GM19467 (cell line): ENCODE results near the gene MRPL54.

Experiments used
- ATAC-seq: cut with Tn5 transposase; IDR thresholded peaks from one replicate; pipeline ENCODE4 v1.9.1; 2021; ENCODE audit warnings: mild to moderate bottlenecking, moderate library complexity; ENCODE audit not compliant: unreplicated experiment

The MRPL54 gene

DNA sequence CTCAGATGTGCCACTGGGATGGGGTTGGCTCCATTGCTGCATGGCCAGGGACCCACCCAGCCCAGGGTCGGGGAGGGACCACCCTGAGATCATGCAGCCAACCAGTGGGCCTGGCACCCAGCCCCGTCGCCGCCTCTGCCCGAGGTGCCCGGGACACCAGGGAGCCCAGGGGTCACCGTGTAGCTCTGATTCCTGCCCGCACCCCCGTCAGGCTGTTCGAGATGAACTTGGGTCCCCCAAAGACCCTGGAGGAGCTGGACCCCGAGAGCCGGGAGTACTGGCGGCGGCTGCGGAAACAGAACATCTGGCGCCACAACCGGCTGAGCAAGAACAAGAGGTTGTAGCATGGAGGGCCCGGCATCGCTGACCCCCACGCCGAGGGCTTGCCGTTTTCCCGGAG lies 4.6 kb downstream of the MRPL54 start:
- ATAC-seq = no peak

DNA sequence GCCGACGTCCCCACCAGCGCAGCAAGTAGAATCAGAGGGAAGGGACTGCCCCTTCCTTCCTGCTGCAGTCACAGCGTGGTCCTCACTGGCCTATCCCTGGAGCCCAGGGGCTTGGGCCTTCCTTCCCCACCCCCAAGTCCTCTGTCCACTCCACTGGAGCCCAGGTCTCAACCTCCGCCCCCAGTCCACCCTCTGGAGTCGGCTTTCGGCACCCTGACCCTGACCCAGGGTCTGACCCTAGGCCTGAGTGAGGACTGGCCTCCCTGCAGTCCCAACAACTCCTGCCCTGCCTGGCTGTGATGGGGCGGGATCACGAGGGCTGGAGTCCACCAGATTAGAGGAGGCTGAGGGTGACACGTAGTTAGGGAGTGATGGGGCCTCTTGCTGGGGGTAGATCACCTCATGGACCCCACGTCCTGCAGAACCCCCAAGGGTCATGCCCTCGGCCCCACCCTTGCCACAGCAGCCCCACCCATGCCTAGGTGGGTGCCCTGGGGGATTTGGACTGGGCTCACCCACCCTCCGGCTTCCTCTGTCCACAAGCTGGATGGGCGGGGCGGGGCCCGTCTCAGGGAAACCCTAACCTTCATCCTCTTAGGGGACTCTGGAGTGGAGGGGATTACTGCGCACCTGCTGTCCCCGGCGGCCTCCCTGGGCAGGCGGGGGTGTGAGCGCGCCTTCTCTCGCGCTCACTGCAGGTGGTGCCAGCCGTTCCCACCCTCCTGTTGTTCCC lies 5.7 kb downstream of the MRPL54 start:
- ATAC-seq = no peak

DNA sequence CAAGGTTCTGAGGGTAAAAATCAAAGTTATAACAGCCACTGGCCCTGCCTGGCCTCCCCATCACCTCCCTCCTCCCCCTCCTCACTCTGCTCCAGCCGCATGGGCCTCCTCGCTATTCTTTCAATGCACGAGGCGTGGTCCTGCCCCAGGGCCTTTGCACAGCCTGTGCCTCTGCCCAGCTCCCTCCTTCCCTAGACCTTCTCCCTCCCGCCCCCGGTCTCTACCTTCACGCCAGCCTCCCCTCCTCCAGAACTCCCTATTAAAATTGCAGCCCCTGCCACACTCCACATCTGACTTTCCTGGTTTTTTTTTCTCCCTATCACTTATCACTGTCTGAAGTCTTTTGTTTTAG lies 6.2 kb downstream of the MRPL54 start:
- no peak for ATAC-seq

DNA sequence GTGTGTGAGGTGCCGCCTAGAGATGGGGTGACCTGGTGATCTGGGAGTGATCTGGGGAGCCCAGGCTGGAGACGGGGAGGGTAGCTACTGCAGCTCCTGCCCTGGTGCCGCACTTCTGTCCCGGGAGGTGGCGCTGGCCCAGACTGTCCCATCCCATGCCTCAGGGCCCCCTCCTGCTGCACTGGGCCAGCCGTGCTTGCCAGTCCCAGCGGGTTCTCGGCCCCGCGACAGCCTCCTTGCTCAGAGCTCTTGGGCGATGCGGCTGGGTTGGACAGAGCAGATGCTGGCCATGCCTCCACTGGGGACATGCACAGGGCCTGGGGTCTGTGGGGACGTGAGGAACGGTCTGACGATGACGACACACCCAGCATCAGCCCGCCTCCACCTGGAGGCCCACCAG lies 7.0 kb downstream of the MRPL54 start:
- ATAC-seq = no peak

DNA sequence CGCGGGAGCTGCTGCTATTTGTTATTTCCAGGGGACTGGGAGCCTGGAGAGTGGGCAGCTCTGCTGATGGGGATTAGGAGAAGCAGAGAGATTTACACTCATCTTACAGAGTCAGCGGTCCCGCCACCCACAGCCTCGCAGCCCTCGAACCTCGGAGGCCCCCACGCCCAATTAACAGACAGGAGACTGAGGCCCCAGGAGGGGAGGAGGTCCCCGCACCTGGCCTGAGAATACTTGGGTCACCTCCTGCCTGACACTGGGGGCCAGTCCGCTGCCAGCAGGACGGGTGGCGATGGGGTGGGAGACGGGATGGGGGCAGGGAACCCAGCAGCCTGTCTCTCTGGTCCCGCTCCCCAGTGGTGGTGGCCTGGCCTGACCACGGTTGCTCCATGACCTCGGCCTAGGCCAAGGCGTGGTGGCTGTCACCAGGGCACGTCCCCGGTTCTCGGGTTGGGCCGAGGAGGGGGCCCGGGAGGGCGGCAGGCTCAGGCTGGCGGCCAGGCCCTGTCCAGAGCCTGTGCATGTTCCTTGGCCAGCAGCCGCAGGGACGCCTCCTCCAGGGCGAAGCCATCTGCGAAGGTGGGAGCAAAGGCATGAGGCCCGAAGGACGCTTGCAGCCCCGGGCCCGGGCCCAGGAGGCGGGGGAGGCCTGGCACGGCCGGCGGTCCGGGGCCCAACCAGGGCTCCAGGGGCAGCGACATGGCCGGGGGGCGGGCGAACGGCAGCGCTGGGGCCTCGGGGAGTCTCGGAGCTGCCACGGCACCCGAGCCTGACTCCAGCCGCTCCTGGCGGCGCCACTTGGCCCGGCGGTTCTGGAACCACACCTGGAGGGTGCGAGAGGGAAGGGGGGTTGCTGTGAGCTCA lies 7.9 kb downstream of the MRPL54 start:
- no peak for ATAC-seq

DNA sequence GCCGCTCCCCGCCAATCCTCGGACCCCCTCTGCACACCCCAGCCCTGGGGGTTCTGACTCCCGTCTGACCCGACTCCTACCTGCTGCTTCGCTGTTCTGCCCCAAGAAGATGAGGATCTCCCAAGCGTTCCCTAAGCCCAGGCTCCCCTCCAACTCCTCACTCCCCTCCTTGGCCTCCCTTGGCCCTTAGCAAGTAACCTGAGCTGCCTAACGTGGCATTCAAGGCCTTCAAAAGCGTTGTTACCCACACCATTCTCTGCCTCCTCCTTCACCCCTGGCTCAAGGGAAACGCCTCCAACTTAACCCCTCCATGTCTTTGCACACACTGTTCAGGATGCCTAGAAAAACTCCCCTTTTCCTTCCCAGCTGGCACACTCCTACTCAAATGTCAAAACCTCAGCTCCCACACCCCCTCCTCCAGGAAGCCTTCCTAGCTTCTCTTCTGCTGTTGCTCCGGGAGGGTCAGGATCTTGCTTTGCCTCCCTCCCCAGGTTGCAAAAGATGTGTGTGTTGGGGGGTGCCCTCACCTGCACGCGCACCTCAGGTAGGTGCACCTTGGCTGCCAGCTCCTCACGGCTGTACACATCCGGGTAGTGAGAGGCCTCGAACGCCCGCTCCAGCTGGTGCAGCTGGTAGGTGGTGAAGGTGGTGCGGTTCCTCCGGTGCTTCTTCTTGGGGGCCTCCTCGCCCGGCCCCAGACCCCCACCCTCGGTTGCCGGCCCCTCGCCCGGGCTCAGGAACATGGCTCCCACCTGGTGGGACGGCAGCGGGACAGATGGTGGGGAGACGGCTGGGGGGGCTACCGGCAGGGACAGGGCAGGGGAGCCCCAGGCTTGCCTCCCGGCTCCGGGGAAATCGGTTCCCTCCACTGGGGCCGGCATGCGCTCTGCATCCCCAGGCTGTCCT lies 8.8 kb downstream of the MRPL54 start:
- ATAC-seq = no peak

DNA sequence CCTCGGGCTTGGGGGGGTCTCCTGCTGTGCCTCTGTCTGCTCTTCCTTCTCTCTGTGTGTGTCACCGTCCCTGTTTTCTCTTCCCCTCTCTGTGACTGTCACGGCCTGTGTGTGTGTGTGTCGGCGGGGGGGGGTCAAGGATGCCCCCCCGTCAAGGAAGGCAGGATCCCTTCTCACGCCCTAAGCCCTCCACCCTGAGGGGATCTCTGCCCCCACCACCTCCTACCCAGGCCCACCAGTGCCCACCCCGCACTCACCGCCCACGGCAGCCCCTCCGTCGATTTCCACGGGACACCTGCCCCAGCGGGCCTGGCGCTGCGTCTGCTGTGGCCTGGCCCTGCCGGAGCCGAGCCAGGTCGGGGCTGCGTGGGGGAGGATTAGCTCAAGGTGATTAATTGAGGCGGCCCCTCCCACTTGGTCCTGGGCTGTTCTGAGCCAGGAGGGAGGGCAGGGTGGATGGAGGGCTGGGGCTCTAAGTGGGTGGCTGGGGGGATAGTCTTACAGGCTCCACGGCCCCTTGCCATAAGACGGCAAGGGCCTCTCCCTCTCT lies 9.5 kb downstream of the MRPL54 start, which contains the start of gene RAX2:
Gene RAX2, minus strand, starts transcription at position 323 of the 550 bp plus-strand sequence. CDS start 486 bp downstream, outside the sequence.
- ATAC-seq = no peak

DNA sequence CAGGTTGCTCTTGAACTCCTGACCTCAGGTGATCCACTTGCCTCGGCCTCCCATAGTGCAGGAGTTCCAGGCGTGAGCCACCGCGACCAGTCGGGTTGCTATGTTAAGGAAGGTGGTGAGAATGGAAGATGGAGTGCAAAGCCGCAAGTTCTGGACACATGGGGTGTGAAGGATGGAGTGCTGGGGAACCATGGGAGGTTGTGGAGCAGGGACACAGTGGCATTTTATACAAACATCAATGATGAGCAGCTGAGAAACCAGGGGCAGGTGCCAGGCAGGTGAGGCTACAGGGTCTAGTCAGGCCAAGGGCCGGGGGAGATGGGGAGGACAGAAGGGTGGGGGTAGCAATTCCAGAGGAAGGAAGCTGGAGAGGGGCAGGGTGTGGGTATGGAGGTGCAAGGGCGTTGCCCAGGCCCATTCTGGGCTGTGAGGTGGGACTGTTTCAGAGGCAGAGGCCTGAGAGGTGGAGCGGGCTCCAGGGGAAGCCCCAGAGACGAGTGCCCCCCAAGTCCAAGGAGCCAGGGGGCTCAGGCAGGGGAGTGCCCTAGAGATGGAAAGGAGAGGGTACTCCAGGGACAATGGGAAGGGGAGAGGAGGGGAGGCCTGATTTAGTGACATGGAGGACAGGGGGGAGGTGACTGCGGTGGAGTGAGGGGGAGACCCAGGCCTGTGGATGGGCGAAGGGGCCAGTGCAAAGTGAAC lies 11.5 kb downstream of the MRPL54 start:
- ATAC-seq = no peak

DNA sequence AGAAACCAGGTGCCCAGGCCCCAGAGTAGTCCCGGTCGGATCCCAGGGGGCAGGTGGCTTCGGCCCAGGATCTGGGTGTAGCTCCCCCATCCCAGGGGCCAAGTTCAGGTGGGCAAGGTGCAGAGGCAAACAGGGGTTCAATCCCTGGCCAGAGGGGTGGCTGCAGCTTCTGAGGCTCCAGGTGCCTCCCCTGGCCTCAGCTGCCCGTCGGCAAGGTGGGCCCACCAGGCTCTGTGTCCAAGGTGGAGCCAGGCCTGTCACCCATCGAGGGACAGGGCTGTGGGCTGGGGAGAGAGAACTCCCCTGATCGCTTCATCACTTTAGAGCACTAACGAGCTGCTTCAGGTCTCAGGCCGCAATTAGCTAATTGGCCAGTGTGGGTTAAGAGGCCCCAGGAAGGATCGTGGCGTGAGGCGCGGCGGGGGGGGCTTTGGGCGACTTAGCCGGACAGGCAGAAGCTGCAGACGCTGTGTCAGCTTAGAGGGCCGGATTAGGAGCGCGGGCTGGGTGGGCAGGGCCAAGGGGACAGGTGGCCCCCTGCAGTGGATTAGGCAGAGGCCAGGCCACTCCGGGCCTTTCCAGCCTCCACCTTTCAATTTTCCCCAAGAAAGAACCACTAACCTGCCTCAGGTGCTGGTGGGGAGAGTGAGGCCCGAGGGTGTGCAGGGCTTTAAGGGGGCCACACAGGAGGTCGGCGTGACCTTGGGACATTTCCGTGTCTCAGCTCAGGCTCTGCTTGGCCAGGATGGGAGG lies 12.3 kb downstream of the MRPL54 start:
- ATAC-seq = no peak

DNA sequence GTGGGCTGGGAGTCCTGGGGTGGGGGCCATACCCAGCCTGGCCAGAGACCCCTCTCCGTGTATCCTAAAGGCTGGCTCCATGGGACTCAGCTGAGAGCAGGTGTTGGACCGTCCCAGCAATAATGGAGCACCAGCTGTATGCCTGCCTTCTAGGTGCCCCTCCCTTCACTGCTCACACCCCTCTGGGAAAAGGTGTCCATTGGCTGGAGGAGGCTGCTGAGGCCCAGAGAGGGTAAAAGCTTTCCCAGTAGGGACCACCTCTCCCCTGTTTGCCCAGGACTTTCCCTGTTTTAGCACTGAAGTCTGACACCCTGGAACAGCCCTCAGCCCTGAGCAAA lies 12.9 kb downstream of the MRPL54 start:
- ATAC-seq = no peak

DNA sequence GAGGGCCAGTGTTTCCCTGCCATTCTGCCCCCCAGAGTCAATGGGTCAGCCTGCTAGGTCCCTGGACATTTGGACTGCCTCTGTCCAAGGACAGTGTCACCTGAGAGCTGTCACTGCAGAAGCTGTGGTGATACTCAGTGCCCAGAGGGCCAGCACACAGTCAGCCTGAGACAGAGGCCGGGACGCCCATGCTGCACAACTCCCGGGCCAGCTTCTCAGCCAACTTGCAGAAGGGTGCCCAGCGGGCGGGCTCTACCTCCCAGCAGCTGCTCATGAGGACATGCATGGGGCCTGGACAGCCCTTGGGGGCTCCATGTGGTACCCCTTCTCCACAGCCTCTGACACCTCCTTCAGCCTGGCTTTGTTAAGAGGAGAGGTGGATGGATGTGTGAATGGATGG lies 13.3 kb downstream of the MRPL54 start:
- no peak for ATAC-seq

DNA sequence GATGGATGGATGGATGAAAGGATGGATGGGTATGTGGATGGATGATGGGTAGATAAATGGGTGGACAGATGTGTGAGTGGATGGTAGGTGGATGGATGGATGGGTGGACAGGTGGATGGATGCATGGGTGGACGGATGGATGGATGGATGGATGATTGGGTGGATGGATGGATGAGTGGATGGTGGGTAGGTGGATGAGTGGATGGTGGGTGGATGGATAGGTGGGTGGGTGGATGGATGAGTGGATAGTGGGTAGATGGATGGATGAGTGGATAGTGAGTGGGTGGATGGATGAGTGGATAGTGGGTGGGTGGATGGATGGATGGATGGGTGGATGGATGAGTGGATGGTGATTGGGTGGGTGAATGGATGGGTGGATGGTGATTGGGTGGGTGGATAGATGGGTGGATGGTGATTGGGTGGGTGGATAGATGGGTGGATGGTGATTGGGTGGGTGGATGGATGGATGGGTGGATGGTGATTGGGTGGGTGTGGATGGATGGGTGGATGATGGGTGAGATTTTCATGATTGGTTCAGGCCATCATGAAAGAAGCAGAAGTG lies 14.1 kb downstream of the MRPL54 start:
- ATAC-seq = no peak

DNA sequence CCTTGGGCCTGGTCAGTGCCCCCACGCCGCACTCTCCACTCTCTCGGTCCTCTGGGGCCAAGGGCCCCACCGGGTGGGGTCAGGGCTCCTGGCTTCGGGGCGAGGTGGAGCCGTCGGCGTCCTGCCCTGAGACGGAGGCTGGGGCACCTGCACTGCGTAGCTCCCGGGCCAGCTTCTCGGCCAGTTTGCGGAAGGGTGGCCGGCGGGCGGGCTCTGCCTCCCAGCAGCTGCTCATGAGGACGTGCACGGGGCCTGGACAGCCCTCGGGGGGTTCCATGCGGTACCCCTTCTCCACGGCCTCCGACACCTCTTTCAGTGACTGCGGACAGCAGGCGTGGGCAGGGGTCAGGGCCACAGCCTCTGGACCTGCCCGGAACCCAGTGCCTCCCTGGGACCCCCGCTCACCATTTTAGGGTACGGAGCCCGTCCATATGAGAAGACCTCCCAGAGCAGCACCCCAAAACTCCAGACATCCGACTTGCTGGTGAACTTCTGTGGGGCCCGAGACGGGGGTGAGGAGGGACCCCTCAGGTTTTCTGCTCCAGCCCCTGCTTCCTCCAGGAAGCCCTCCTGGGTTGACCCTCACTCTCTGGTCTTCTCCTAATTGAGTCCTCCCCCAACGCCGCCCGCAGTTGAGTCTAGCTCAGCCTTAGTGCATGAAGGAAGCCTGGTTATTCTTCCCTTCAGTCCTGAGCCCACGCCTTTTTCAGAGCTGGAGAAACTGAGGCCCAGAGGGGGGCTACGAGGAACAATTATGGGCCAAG lies 15.8 kb downstream of the MRPL54 start:
- no peak for ATAC-seq

DNA sequence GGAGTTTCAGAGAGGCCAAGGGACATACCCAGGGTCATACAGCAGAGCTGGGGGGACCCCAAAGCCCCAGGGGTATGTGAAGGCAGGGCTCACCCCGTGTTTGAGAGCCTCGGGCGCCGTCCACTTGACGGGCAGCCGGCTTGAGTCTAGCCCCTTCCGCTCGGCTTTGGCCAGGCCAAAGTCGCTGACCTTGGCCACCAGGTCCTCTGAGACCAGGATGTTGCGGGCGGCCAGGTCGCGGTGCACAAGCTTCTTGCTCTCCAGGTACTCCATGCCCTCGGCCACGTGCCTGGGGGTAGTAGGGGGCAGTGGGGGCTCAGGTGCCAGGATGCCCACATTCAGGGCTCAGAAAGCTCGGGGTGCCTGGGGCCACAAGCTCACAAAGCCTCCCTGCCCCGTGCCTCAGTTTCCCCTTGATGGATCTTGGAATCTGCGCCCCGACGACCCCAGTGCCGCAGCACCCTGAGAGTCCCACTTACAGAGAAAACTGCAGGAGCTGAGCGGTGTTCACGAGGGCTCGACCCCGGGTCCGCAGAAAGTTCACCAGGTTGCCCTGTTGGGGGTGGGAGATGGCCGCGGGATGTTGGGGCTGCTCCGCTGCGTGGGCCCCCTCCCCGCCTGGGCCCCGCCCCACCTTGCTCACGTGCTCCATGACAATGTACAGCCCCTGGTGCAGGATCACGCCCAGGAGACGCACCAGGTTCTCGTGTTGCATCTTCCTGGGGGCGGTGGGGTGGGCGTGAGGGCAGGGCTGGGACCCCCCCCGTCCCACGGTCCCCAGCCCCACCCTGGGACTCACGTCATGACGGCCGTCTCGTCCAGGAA lies 16.6 kb downstream of the MRPL54 start:
- ATAC-seq = no peak

DNA sequence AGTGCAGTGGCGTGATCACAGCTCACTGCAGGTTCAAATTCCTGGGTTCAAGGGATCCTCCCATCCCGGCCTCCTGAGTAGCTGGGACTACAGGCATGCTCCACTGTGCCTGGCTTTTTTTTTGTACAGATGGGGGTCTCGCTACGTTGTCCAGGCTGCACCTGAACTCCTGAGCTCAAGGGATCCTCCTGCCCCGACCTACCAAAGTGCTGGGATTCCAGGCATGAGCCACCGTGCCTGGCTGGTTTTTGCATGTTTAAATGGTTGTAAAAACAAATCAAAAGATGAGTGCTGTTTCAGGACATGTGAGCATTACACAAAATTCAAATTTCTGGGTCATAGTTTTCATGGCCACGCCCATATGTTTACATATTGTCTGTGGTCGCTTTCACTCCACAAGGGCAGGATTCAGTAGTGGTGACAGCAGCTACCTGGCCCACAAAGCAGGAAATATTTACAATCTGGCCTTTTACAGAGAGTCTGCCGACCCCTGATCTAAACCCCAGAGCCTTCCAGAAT lies 18.4 kb downstream of the MRPL54 start:
- no peak for ATAC-seq

DNA sequence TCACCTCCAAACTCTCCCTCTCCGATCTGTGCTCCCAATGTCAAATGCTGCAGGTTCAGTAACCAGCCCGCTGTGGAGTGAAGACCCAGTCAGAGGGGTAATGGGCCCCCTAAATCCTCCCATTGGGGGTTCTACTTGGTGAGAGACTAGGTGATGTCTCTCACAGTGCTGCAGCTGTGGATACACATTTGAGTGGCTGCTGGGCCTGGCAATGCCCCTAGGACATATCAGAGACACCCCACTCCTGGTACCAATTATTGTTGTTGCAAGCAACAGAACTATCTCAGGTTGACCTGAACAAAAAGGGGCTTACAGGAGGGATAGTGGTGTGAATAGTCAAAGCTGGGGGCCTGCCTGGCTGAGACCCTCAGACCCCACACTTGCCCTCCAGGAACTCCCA lies 19.1 kb downstream of the MRPL54 start:
- ATAC-seq = no peak

DNA sequence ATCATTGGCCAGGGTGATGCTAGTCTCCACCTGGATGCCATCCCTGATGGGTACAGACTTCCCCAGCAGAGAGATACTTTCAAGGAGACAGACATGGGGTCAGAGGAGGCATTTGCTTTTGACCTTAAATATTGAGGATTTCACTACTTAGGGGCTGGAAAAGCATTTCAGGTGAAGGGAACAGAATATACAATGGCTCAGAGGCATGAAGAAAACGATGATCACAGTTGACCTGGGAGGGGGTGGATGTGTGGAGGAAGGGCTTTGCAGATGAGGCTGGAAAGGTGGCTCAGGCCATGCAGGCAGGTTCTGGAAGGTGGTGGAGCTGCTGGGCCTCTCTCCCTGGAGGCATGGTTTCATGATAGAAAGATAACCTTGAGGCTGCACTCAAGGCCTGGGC lies 19.8 kb downstream of the MRPL54 start:
- ATAC-seq = no peak

DNA sequence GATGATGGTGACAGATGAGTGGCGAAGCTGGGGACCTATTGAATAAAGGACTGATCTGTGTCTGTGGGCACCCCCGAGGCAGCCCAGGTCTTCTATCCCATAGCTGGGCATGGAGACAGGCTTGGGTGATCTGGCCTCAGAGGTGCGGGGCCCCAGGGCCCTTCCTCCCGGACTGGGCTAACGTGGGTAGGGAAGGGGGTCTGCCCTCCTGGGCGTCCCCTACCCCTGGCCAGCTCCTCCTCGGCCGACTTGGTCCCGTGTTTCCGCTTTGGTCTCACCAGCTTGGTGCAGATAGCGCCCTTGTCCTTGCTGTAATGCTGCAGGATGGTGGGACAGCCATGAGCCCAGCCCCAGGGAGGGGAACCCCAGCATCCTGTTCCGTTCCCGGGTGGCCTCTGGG lies 20.4 kb downstream of the MRPL54 start:
- ATAC-seq = no peak
